Keratinocyte (primary cell): ENCODE measurements around the gene HBA1. TPM values are rescaled to one million over a fixed set of nuclear protein-coding genes. Genes with fewer than 3 reads are reported as not detected.

Source experiments
- DNase-seq: peaks from one replicate; pipeline ENCODE4 v3.0.0-alpha.2; 2011; ENCODE audit warnings: low read depth, missing footprints, low spot score
- FAIRE-seq: peaks from 2 replicates; lab custom pipeline; 2011; peaks lifted over from hg19 to GRCh38; lab: Jason Lieb, UNC
- H2AFZ ChIP-seq: 2 replicates; pipeline ENCODE4 v1.6.0; 2012; ENCODE audit warnings: low read length, control low read depth, inconsistent platforms; ENCODE audit not compliant: control insufficient read depth
- H3K27ac ChIP-seq: 2 replicates; pipeline ENCODE4 v1.5.1; 2011; ENCODE audit warnings: low read length; ENCODE audit not compliant: control insufficient read depth, insufficient read depth
- H3K27me3 ChIP-seq: 3 replicates; pipeline ENCODE4 v1.6.0; 2011; ENCODE audit warnings: low read length; ENCODE audit not compliant: control insufficient read depth, insufficient read depth; ENCODE audit errors: extremely low read depth
- H3K36me3 ChIP-seq, 2 experiments: 2 replicates in 1 of 2; 3 replicates in 1 of 2; pipeline ENCODE4 v1.5.1; 2011; ENCODE audit warnings: low read length in 2 of 2, mild to moderate bottlenecking in 1 of 2; ENCODE audit not compliant: control insufficient read depth in 2 of 2, insufficient read depth in 2 of 2; ENCODE audit errors: extremely low read depth in 1 of 2
- H3K4me1 ChIP-seq: 3 replicates; pipeline ENCODE4 v1.5.1; 2011; ENCODE audit warnings: low read length; ENCODE audit not compliant: control insufficient read depth, insufficient read depth; ENCODE audit errors: extremely low read depth
- H3K4me2 ChIP-seq: 3 replicates; pipeline ENCODE4 v1.6.0; 2011; ENCODE audit warnings: low read depth, low read length; ENCODE audit not compliant: control insufficient read depth, insufficient read depth; ENCODE audit errors: extremely low read depth
- H3K4me3 ChIP-seq, 3 experiments: fragments of 200-600 bp in 1 of 3; sonication (generic) in 1 of 3; 2 replicates in 2 of 3; 3 replicates in 1 of 3; pipeline ENCODE4 v1.5.1; 2011 to 2016; ENCODE audit warnings: low read length in 3 of 3, mild to moderate bottlenecking in 3 of 3, control low read depth in 2 of 3, inconsistent platforms in 1 of 3, low read depth in 1 of 3, mixed read lengths in 1 of 3, mixed run types in 1 of 3, moderate library complexity in 1 of 3; ENCODE audit not compliant: control insufficient read depth in 2 of 3, insufficient read depth in 2 of 3; ENCODE audit errors: extremely low read depth in 1 of 3
- H3K79me2 ChIP-seq: 2 replicates; pipeline ENCODE4 v1.6.0; 2012; ENCODE audit warnings: low read length; ENCODE audit not compliant: control insufficient read depth, insufficient read depth
- H3K9ac ChIP-seq: 3 replicates; pipeline ENCODE4 v1.6.0; 2011; ENCODE audit warnings: low read length; ENCODE audit not compliant: control insufficient read depth, insufficient read depth; ENCODE audit errors: extremely low read depth
- H3K9me1 ChIP-seq: 3 replicates; pipeline ENCODE4 v1.6.0; 2011; ENCODE audit warnings: low read length; ENCODE audit not compliant: control insufficient read depth, insufficient read depth; ENCODE audit errors: extremely low read depth
- H3K9me3 ChIP-seq: 2 replicates; pipeline ENCODE4 v1.5.1; 2012; ENCODE audit warnings: low read depth, low read length; ENCODE audit not compliant: control insufficient read depth
- H4K20me1 ChIP-seq: 3 replicates; pipeline ENCODE4 v1.6.0; 2011; ENCODE audit warnings: low read length; ENCODE audit not compliant: control insufficient read depth, insufficient read depth; ENCODE audit errors: extremely low read depth
- CTCF ChIP-seq, 3 experiments: IDR thresholded peaks in 1 of 3; conservative IDR thresholded peaks in 1 of 3; optimal IDR thresholded peaks in 1 of 3; 2 replicates in 2 of 3; 3 replicates in 1 of 3; pipeline versions ENCODE3 to v1.5.1; 2011; ENCODE audit warnings: low read length in 3 of 3, mild to moderate bottlenecking in 3 of 3, moderate library complexity in 2 of 3, control low read depth in 1 of 3, inconsistent platforms in 1 of 3; ENCODE audit not compliant: insufficient read depth in 2 of 3; ENCODE audit errors: extremely low read depth in 1 of 3
- EZH2 ChIP-seq: IDR thresholded peaks from one replicate; pipeline ENCODE4 v1.6.1; 2012; ENCODE audit warnings: inconsistent platforms, mild to moderate bottlenecking, low read length, moderate library complexity
- dilution Hi-C: fragments of 300-500 bp; cut with MboI; formaldehyde crosslinking; loops from one replicate; pipeline ENCODE4 v1.7.0; 2020; ENCODE audit warnings: low sequenced_read_pairs; ENCODE audit not compliant: extremely low pct_ligation_motif_present
- polyA plus RNA-seq, 5 experiments: library from polyadenylated mRNA; depleted of rRNA in 3 of 5; stranded (reverse) in 3 of 5; stranded (forward) in 1 of 5; unstranded in 1 of 5; fragments of >200 nt; gene quantifications; 1 replicate in 1 of 5; 2 replicates in 3 of 5; 3 replicates in 1 of 5; pipeline versions ENCODE4 v1.2.1 to v1.2.3, GENCODE V29; 2011 to 2012; ENCODE audit warnings: missing spikeins in 2 of 5, low read depth in 1 of 5, low replicate concordance in 1 of 5

The HBA1 gene
- polyA plus RNA-seq, 1 donor (not counting 4 experiments of a cell fraction or from before 2014, with no cell fraction given): 0.24 TPM

GRCh38 chr16:133716-134115 lies 42.8 kb upstream of the HBA1 start:
- DNase-seq (no peak), FAIRE-seq (no peak)
- H3K27ac ChIP-seq: no peak overlapping the region
- no peak overlapping the region for H3K4me2 ChIP-seq
- H3K9ac ChIP-seq: no peak overlapping the region
- no peaks in the 10 kb centered on the region for H3K27me3 ChIP-seq
- dilution Hi-C loops: no loop called here
- H3K9me1 ChIP-seq: no peaks in the 10 kb centered on the region
- H3K4me1 ChIP-seq: no peaks in the 10 kb centered on the region
- H3K36me3 ChIP-seq: peaks cover 5 to 6% of the 10 kb centered on the region in 2 experiments
- no peak overlapping the region for H3K4me3 ChIP-seq
- H3K9me3 ChIP-seq: no peaks in the 10 kb centered on the region
- no peak overlapping the region for H2AFZ ChIP-seq
- no peak for TF ChIP-seq EZH2
- no peak for TF ChIP-seq CTCF (optimal IDR thresholded peaks at IDR 0.05 in 1 of 3, IDR thresholded peaks at IDR 0.05 in 1 of 3, conservative IDR thresholded peaks at IDR 0.05 in 1 of 3; ENCODE audit: extremely low read depth in 1 of 3, insufficient read depth in 2 of 3, low read length in 3 of 3)
- no peaks in the 10 kb centered on the region for H4K20me1 ChIP-seq
- peaks cover 53% of the 10 kb centered on the region for H3K79me2 ChIP-seq

- no peaks in the 10 kb centered on the region for H3K9me3 ChIP-seq
- dilution Hi-C loops: no loop called here
- no peaks in the 10 kb centered on the region for H3K27me3 ChIP-seq
- H3K9me1 ChIP-seq: no peaks in the 10 kb centered on the region
- peak overlapping the region; percentile 52 for H3K27ac ChIP-seq
- no peaks in the 10 kb centered on the region for H4K20me1 ChIP-seq
- DNase-seq (no peak), FAIRE-seq (no peak)
- peak overlapping the region; percentile 60 for H2AFZ ChIP-seq
- no peaks in the 10 kb centered on the region for H3K4me1 ChIP-seq
- no peak for TF ChIP-seq CTCF (optimal IDR thresholded peaks at IDR 0.05 in 1 of 3, IDR thresholded peaks at IDR 0.05 in 1 of 3, conservative IDR thresholded peaks at IDR 0.05 in 1 of 3; ENCODE audit: extremely low read depth in 1 of 3, insufficient read depth in 2 of 3, low read length in 3 of 3)
- no peak for TF ChIP-seq EZH2
- H3K79me2 ChIP-seq: peaks cover 40% of the 10 kb centered on the region
- H3K9ac ChIP-seq: peak overlapping the region; percentile 82
- H3K4me2 ChIP-seq: peak overlapping the region; percentile 80
- H3K36me3 ChIP-seq: peaks cover 0 to 5% of the 10 kb centered on the region in 2 experiments
- peak overlapping the region; percentile 66 to 88 (median 73) for H3K4me3 ChIP-seq
Measured at GRCh38 chr16:138049-138417, 38.4 kb upstream of the HBA1 start.
